Nephron progenitor cell (in vitro differentiated cells): Measurements from ENCODE around the gene SPRTN.

Experiments
- DNase-seq: peaks from one replicate; pipeline ENCODE4 v3.0.0; 2021
- H3K27ac Mint-ChIP-seq: 2 replicates; pipeline ENCODE4 v1.8.0; 2021; ENCODE audit warnings: mild to moderate bottlenecking, moderate library complexity, mixed read lengths
- H3K27me3 Mint-ChIP-seq: 2 replicates; pipeline ENCODE4 v1.8.0; 2021; ENCODE audit warnings: mild to moderate bottlenecking, low read depth, mixed read lengths; ENCODE audit not compliant: poor library complexity
- H3K36me3 Mint-ChIP-seq: 2 replicates; pipeline ENCODE4 v1.8.0; 2021; ENCODE audit warnings: low read depth, mixed read lengths
- H3K4me1 Mint-ChIP-seq: 2 replicates; pipeline ENCODE4 v1.8.0; 2021; ENCODE audit warnings: mixed read lengths
- H3K4me3 Mint-ChIP-seq: 2 replicates; pipeline ENCODE4 v1.8.0; 2021; ENCODE audit warnings: mild to moderate bottlenecking, moderate library complexity, mixed read lengths
- H3K9me3 Mint-ChIP-seq: 2 replicates; pipeline ENCODE4 v1.8.0; 2021; ENCODE audit warnings: mild to moderate bottlenecking, moderate library complexity, mixed read lengths
- TF ChIP-seq, protein P1 (sequence below): fragments of 200-600 bp; sonication (generic); IDR thresholded peaks from 2 replicates; pipeline ENCODE4 v1.5.0; 2021; ENCODE audit warnings: antibody characterized with exemption

SPRTN gene

GRCh38 chr1:231359113-231359512, 21.0 kb downstream of the SPRTN start:
- H3K27ac Mint-ChIP-seq, result no peak overlapping the region
- no peaks in the 10 kb centered on the region for H3K9me3 Mint-ChIP-seq
- TF ChIP-seq, protein P1, sequence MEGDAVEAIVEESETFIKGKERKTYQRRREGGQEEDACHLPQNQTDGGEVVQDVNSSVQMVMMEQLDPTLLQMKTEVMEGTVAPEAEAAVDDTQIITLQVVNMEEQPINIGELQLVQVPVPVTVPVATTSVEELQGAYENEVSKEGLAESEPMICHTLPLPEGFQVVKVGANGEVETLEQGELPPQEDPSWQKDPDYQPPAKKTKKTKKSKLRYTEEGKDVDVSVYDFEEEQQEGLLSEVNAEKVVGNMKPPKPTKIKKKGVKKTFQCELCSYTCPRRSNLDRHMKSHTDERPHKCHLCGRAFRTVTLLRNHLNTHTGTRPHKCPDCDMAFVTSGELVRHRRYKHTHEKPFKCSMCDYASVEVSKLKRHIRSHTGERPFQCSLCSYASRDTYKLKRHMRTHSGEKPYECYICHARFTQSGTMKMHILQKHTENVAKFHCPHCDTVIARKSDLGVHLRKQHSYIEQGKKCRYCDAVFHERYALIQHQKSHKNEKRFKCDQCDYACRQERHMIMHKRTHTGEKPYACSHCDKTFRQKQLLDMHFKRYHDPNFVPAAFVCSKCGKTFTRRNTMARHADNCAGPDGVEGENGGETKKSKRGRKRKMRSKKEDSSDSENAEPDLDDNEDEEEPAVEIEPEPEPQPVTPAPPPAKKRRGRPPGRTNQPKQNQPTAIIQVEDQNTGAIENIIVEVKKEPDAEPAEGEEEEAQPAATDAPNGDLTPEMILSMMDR, result no peak
- H3K27me3 Mint-ChIP-seq, result no peaks in the 10 kb centered on the region
- H3K4me1 Mint-ChIP-seq, result no peaks in the 10 kb centered on the region
- H3K4me3 Mint-ChIP-seq, result no peak overlapping the region
- no peak for DNase-seq
- H3K36me3 Mint-ChIP-seq, result peaks cover 30% of the 10 kb centered on the region

- H3K36me3 Mint-ChIP-seq, result peaks cover 53% of the 10 kb centered on the region
- no peak overlapping the region for H3K27ac Mint-ChIP-seq
These were observed 24.2 kb downstream of the SPRTN start for GRCh38 chr1:231362325-231362724.

GRCh38 chr1:231363624-231364023, 25.5 kb downstream of the SPRTN start:
- Mint-ChIP-seq H3K27me3 (no peaks in the 10 kb centered on the region), H3K36me3 (peaks cover 57% of the 10 kb centered on the region), H3K9me3 (no peaks in the 10 kb centered on the region), H3K27ac (no peak overlapping the region), H3K4me1 (no peaks in the 10 kb centered on the region), H3K4me3 (no peak overlapping the region)
- DNase-seq, result no peak
- TF ChIP-seq, protein P1, result no peak

More at GRCh38 chr1:231362325-231362724, 24.2 kb downstream of the SPRTN start:
- no peak for DNase-seq
- H3K9me3 Mint-ChIP-seq, result no peaks in the 10 kb centered on the region
- TF ChIP-seq, protein P1, result no peak
- H3K4me3 Mint-ChIP-seq, result no peak overlapping the region
- H3K27me3 Mint-ChIP-seq, result no peaks in the 10 kb centered on the region
- no peaks in the 10 kb centered on the region for H3K4me1 Mint-ChIP-seq

DNA sequence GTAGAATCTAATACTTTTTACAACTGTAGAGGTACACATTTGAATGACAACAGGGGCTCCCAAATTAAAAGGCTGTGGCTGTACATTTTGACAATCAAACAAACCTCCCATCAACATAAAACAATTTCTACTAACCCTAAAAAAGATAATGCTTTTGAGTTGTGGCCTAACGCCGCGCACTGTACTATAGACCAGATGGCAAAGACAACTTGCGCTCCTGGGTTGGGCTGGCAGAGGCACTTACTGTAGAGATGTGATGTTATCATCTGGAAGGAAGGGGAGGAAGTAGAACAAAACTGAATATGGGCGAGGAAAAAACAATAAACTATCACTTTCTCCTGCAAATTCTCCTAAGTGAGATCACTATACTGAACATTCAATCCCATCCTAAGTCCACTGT, 26.1 kb downstream of the SPRTN start:
- no peak for DNase-seq
- TF ChIP-seq, protein P1, result no peak

DNA sequence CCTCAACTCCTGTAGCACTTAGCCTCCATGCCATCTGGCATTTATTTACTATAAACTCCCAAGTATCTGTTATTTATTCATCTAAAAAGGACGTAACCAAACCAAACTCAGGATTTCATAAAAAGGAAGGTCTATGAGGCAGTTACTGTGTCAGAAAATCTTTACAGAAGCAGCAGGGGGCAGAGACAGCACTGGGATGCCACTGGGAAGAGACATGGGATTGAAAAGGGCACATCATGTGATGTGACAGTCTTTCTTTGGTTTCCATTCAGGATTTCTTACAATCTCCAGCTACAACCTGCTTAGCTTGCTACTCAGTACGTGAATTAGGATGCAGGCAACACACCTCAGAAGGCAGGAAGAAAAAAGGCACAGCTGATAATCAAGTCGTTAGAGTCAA, 31.2 kb downstream of the SPRTN start:
- peaks cover 26% of the 10 kb centered on the region for H3K36me3 Mint-ChIP-seq
- H3K4me1 Mint-ChIP-seq, result no peaks in the 10 kb centered on the region
- TF ChIP-seq, protein P1, result no peak
- H3K27ac Mint-ChIP-seq, result peak overlapping the region; percentile 13
- DNase-seq, result no peak
- H3K27me3 Mint-ChIP-seq, result no peaks in the 10 kb centered on the region
- no peaks in the 10 kb centered on the region for H3K9me3 Mint-ChIP-seq
- H3K4me3 Mint-ChIP-seq, result no peak overlapping the region

More for the DNA sequence above, 26.1 kb downstream of the SPRTN start:
- H3K4me1 Mint-ChIP-seq, result no peaks in the 10 kb centered on the region
- H3K27me3 Mint-ChIP-seq, result no peaks in the 10 kb centered on the region
- no peak overlapping the region for H3K4me3 Mint-ChIP-seq
- no peaks in the 10 kb centered on the region for H3K9me3 Mint-ChIP-seq
- peaks cover 57% of the 10 kb centered on the region for H3K36me3 Mint-ChIP-seq
- no peak overlapping the region for H3K27ac Mint-ChIP-seq

GRCh38 chr1:231372501-231372900, 34.4 kb downstream of the SPRTN start:
- DNase-seq, result no peak
- peaks cover 2% of the 10 kb centered on the region for H3K36me3 Mint-ChIP-seq
- no peaks in the 10 kb centered on the region for H3K4me1 Mint-ChIP-seq
- no peak overlapping the region for H3K27ac Mint-ChIP-seq
- no peak overlapping the region for H3K4me3 Mint-ChIP-seq
- no peaks in the 10 kb centered on the region for H3K9me3 Mint-ChIP-seq
- no peaks in the 10 kb centered on the region for H3K27me3 Mint-ChIP-seq
- TF ChIP-seq, protein P1, result no peak
